Left lung (tissue), 14 donors: Measurements from ENCODE around the gene PIK3R3. TPM values are rescaled to one million over a fixed set of nuclear protein-coding genes. Genes with fewer than 3 reads are reported as not detected.

Source experiments
- ATAC-seq: fragments of 200-7000 bp; cut with Tn5 transposase; one replicate; pipeline ENCODE4 v1.9.1; 2020; ENCODE audit warnings: moderate library complexity
- DNase-seq, 4 donors: peaks; one replicate each; pipeline ENCODE4 v3.0.0-alpha.2; 2013 to 2020
- H3K27ac ChIP-seq, 2 donors: fragments of 200-600 bp; sonication (generic) in 1 of 2; one replicate each; pipeline versions ENCODE4 v1.5.0 to v1.8.0; 2020 to 2021
- H3K27me3 ChIP-seq, 2 donors: fragments of 200-600 bp; sonication (generic) in 1 of 2; one replicate each; pipeline versions ENCODE4 v1.5.0 to v1.8.0; 2020 to 2021
- H3K36me3 ChIP-seq, 2 donors: fragments of 200-600 bp; sonication (generic) in 1 of 2; one replicate each; pipeline versions ENCODE4 v1.5.0 to v1.8.0; 2020 to 2021
- H3K4me1 ChIP-seq, 2 donors: fragments of 200-600 bp; one replicate each; pipeline ENCODE4 v1.8.0; 2021
- H3K4me3 ChIP-seq, 2 donors: fragments of 200-600 bp; sonication (generic) in 1 of 2; one replicate each; pipeline versions ENCODE4 v1.5.0 to v1.8.0; 2020 to 2021; ENCODE audit warnings: mild to moderate bottlenecking in 1 of 2
- H3K9me3 ChIP-seq, 2 donors: fragments of 200-600 bp; sonication (generic) in 1 of 2; one replicate each; pipeline versions ENCODE4 v1.5.0 to v1.8.0; 2020 to 2021
- intact Hi-C, 2 donors: fragments of 100-400 bp; cut with DNase I; formaldehyde crosslinking; loops; one replicate each; pipeline versions ENCODE4 v1.11.2 to v1.14.2; 2022
- long read RNA-seq, 12 donors: library from polyadenylated mRNA in 2 of 12; unstranded in 2 of 12; transcript quantifications; one replicate each; pipeline ENCODE4 v2.0.0 and lab custom pipeline, GENCODE V29; 2019 to 2026
- polyA plus RNA-seq, 6 donors: library from polyadenylated mRNA; unstranded; fragments of 120-200 nt; gene quantifications; one replicate each; pipeline ENCODE4 v1.2.1, GENCODE V29; 2013; ENCODE audit not compliant: insufficient read length in 6 of 6
- total RNA-seq, 2 donors: library from RNA; stranded (reverse); fragmentation: NEBNext Ultra II Directional; extraction: Animal tissue kit (Norgen Biotek cat#: 25700); gene quantifications; one replicate each; pipeline ENCODE4 v1.2.1, GENCODE V29; 2021
- TF ChIP-seq, protein P1 (sequence below), 2 donors: fragments of 200-600 bp; sonication (generic) in 1 of 2; IDR thresholded peaks; one replicate each; pipeline versions ENCODE4 v1.5.0 to v1.8.0; 2021; ENCODE audit warnings: antibody characterized with exemption in 2 of 2
- donor health status: DM: no; HTN: yes; CAD: no.
- donor health status: DM: no; HTN: no; CAD: no.

Gene PIK3R3
- 10 to 100 TPM; 20.9 to 46.5 TPM for total RNA-seq
- polyA plus RNA-seq = 10 to 100 TPM; 15.2 to 32.9 (median 22.6) TPM
- long read RNA-seq, donor 1, full-length matches to known transcripts = 2 of 8 reads
- long read RNA-seq, donor 1, partial matches to known transcripts = 6 of 8 reads
- long read RNA-seq, donor 1, other reads (novel, unspliced or antisense) = 0 of 8 reads
- long read RNA-seq, donor 2, full-length matches to known transcripts = 2 of 2 reads
- long read RNA-seq, donor 2, partial matches to known transcripts = 0 of 2 reads
- long read RNA-seq, donor 2, other reads (novel, unspliced or antisense) = 0 of 2 reads
- long read RNA-seq, donor 3, full-length matches to known transcripts = 1 of 1 reads
- long read RNA-seq, donor 3, partial matches to known transcripts = 0 of 1 reads
- long read RNA-seq, donor 3, other reads (novel, unspliced or antisense) = 0 of 1 reads
- long read RNA-seq, donor 4, full-length matches to known transcripts = 1 of 6 reads
- long read RNA-seq, donor 4, partial matches to known transcripts = 4 of 6 reads
- long read RNA-seq, donor 4, other reads (novel, unspliced or antisense) = 1 of 6 reads
- long read RNA-seq, donor 5, full-length matches to known transcripts = 2 of 2 reads
- long read RNA-seq, donor 5, partial matches to known transcripts = 0 of 2 reads
- long read RNA-seq, donor 5, other reads (novel, unspliced or antisense) = 0 of 2 reads
- long read RNA-seq, donor 6, full-length matches to known transcripts = 3 of 3 reads
- long read RNA-seq, donor 6, partial matches to known transcripts = 0 of 3 reads
- long read RNA-seq, donor 6, other reads (novel, unspliced or antisense) = 0 of 3 reads
- long read RNA-seq, donor 7, full-length matches to known transcripts = 1 of 1 reads
- long read RNA-seq, donor 7, partial matches to known transcripts = 0 of 1 reads
- long read RNA-seq, donor 7, other reads (novel, unspliced or antisense) = 0 of 1 reads
- long read RNA-seq, donor 8, full-length matches to known transcripts = 3 of 3 reads
- long read RNA-seq, donor 8, partial matches to known transcripts = 0 of 3 reads
- long read RNA-seq, donor 8, other reads (novel, unspliced or antisense) = 0 of 3 reads
- long read RNA-seq, donor 9 = 0 reads
- long read RNA-seq, donor 10, full-length matches to known transcripts = 1 of 18 reads
- long read RNA-seq, donor 10, partial matches to known transcripts = 15 of 18 reads
- long read RNA-seq, donor 10, other reads (novel, unspliced or antisense) = 2 of 18 reads
- long read RNA-seq, donor 11, full-length matches to known transcripts = 8 of 21 reads
- long read RNA-seq, donor 11, partial matches to known transcripts = 13 of 21 reads
- long read RNA-seq, donor 11, other reads (novel, unspliced or antisense) = 0 of 21 reads
- long read RNA-seq, donor 12, full-length matches to known transcripts = 2 of 2 reads
- long read RNA-seq, donor 12, partial matches to known transcripts = 0 of 2 reads
- long read RNA-seq, donor 12, other reads (novel, unspliced or antisense) = 0 of 2 reads

DNA sequence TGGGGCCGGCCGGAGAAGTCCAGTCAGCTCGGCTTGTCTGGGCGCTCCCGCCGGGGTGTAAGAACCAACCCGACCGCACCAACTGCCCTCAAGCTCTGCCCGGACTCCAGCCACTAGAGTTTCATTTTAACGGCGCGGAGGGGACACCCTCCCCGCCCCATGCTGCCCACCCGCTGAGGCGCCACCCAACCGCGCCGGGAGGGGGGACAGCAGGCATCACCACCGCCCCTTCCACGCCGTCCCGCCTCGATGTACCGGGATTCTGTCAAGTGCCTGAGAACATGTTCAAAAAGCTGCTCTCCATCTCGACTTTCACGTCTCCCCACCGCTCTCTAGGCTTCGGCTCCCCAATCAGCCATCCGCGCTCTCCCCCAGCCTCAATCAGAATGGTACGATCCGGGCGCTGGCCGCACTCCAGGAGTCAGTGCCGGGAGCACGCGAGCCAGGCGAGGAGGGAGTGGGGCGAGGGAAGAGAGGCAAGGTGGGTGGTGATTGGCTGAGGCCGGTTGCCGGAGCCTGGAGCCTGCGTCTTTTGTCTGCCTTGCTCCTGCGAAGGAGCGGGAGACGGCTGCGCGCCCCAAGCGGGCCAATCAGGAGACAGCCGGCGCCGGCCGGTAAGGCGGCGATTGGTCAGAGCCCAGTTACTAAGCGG, at the start of gene PIK3R3:
TSS of gene PIK3R3 (minus strand) at position 101 of the 652 bp plus-strand sequence. CDS start 677 bp downstream, outside the sequence.
- intact Hi-C loops = no loop called here
- ATAC-seq (peak; percentile 97), DNase-seq (peak; percentile 99)
- no peaks in the 10 kb centered on the region for H3K9me3 ChIP-seq
- H3K27ac ChIP-seq = peak within 1 kb of the TSS; percentile 91 to 94
- peaks cover 0 to 45% of the 10 kb centered on the region in 2 donors for H3K27me3 ChIP-seq
- peaks cover 0 to 27% of the 10 kb centered on the region in 2 donors for H3K4me1 ChIP-seq
- TF ChIP-seq, protein P1, sequence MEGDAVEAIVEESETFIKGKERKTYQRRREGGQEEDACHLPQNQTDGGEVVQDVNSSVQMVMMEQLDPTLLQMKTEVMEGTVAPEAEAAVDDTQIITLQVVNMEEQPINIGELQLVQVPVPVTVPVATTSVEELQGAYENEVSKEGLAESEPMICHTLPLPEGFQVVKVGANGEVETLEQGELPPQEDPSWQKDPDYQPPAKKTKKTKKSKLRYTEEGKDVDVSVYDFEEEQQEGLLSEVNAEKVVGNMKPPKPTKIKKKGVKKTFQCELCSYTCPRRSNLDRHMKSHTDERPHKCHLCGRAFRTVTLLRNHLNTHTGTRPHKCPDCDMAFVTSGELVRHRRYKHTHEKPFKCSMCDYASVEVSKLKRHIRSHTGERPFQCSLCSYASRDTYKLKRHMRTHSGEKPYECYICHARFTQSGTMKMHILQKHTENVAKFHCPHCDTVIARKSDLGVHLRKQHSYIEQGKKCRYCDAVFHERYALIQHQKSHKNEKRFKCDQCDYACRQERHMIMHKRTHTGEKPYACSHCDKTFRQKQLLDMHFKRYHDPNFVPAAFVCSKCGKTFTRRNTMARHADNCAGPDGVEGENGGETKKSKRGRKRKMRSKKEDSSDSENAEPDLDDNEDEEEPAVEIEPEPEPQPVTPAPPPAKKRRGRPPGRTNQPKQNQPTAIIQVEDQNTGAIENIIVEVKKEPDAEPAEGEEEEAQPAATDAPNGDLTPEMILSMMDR (IDR thresholded peaks at IDR 0.05) = peak in 1 of 2 donors; percentile 16
- H3K4me3 ChIP-seq = peak within 1 kb of the TSS; percentile 48 to 67
- no peaks in the 10 kb centered on the region for H3K36me3 ChIP-seq

DNA sequence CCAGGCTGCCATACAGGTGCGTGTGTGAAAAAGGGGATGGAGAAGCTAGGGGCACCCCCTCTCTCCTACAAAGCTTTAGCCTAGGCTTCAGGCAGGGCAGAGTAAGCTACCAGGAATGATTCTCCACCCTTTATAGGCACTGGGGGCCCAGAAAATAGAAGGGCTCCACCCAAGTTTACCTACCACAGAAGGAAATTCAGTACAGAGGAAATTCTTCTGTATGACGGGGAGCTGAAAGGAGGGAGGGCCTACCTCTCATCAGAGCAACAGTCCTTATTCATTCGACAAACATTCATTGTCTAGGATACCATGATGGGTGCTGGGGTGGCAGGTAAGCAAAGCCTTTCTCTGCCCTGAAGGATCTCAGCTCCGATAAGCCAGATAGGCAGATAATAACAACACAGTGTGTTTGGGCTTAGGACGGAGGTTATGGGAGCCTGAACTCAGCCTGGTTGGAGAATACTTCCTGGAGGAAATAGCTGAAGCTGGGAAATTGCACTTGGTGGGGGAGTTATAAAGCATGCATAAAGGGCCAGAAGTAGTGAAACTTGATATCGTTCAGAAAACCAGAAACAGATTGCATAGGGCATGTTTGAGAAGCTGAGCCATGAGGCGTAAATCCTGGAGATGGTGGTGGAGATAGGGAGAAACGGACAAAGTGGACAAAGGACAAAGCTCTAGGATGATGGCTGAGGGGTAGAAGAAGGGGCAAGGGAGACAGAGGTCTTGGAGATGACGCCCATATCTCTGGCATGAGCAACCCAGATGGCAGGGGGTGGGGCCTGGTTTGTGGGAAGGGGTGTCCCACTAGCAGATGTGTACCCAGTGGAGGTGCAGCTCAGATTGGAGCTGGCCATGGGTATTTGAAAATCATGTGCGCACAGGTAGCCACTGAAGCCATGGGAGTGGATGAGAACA, 49.2 kb upstream of the PIK3R3 start:
- DNase-seq (no peak), ATAC-seq (no peak)
- Histone ChIP-seq H3K4me1 (peaks cover 16 to 17% of the 10 kb centered on the region in 2 donors), H3K4me3 (no peak overlapping the region), H3K27ac (no peak overlapping the region), H3K27me3 (no peaks in the 10 kb centered on the region), H3K9me3 (no peaks in the 10 kb centered on the region), H3K36me3 (no peaks in the 10 kb centered on the region)
- intact Hi-C loops = no loop called here
- TF ChIP-seq, protein P1 (IDR thresholded peaks at IDR 0.05) = no peak

DNA sequence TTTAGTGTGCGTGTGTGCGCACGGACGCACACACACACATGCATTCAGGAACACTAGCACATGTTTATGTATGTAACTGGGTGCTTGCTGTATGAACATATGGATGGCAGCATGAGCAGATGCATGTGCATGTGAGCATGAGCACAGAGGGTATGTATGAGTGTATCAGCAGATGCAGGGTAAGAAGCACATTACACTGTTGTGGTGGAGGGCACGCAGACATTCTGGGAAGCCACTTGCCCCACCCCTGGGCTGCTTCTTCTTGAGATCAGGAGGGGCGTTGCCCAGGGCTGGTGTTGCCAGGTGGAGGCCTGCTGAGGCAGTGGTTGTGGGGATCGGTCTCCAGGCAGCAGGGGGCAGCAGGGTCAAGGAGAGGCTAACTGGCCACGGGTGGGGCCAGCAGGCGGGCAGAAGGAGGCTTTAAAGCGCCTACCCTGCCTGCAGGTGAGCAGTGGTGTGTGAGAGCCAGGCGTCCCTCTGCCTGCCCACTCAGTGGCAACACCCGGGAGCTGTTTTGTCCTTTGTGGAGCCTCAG, 47.7 kb upstream of the PIK3R3 start:
- H3K4me1 ChIP-seq = peaks cover 16 to 23% of the 10 kb centered on the region in 2 donors
- DNase-seq (peak in 2 of 4 donors; percentile 74 to 86), ATAC-seq (peak; percentile 82)
- H3K4me3 ChIP-seq = no peak overlapping the region
- intact Hi-C loops = no loop called here
- no peaks in the 10 kb centered on the region for H3K9me3 ChIP-seq
- no peak overlapping the region for H3K27ac ChIP-seq
- H3K36me3 ChIP-seq = no peaks in the 10 kb centered on the region
- TF ChIP-seq, protein P1 (IDR thresholded peaks at IDR 0.05) = no peak
- no peaks in the 10 kb centered on the region for H3K27me3 ChIP-seq
